Measurements from ENCODE around the gene TMEM219. TPM values are rescaled to one million over a fixed set of nuclear protein-coding genes. Genes with fewer than 3 reads are reported as not detected.

TMEM219 gene
- total RNA-seq, 1 donor from 2014 or later: 88.0 TPM

GRCh38 chr16:29989111-29989858, 27.4 kb downstream of the TMEM219 start:
- DNase-seq: no peak
- no peak for TF ChIP-seq CTCF (IDR thresholded peaks at IDR 0.05; ENCODE audit: partially characterized antibody, unreplicated experiment)
- peak overlapping the region; percentile 10 for H3K4me3 Mint-ChIP-seq (ENCODE audit: unreplicated experiment)
- H3K27ac Mint-ChIP-seq (ENCODE audit: unreplicated experiment): peak overlapping the region; percentile 64
- peaks cover 7% of the 10 kb centered on the region for H3K9me3 Mint-ChIP-seq (ENCODE audit: unreplicated experiment)
- peaks cover 9% of the 10 kb centered on the region for H3K36me3 Mint-ChIP-seq (ENCODE audit: unreplicated experiment)
- H3K27me3 Mint-ChIP-seq (ENCODE audit: unreplicated experiment): peaks cover 20% of the 10 kb centered on the region
- H3K4me1 Mint-ChIP-seq (ENCODE audit: low read depth, unreplicated experiment): no peaks in the 10 kb centered on the region

- H3K27me3 Mint-ChIP-seq (ENCODE audit: unreplicated experiment): peaks cover 22% of the 10 kb centered on the region
- no peak overlapping the region for H3K27ac Mint-ChIP-seq (ENCODE audit: unreplicated experiment)
- TF ChIP-seq CTCF (IDR thresholded peaks at IDR 0.05; ENCODE audit: partially characterized antibody, unreplicated experiment): no peak
- no peak for DNase-seq
- H3K36me3 Mint-ChIP-seq (ENCODE audit: unreplicated experiment): peaks cover 9% of the 10 kb centered on the region
- peaks cover 7% of the 10 kb centered on the region for H3K9me3 Mint-ChIP-seq (ENCODE audit: unreplicated experiment)
- no peaks in the 10 kb centered on the region for H3K4me1 Mint-ChIP-seq (ENCODE audit: low read depth, unreplicated experiment)
- no peak overlapping the region for H3K4me3 Mint-ChIP-seq (ENCODE audit: unreplicated experiment)
Observed at GRCh38 chr16:29990034-29990433, 28.2 kb downstream of the TMEM219 start.

DNA sequence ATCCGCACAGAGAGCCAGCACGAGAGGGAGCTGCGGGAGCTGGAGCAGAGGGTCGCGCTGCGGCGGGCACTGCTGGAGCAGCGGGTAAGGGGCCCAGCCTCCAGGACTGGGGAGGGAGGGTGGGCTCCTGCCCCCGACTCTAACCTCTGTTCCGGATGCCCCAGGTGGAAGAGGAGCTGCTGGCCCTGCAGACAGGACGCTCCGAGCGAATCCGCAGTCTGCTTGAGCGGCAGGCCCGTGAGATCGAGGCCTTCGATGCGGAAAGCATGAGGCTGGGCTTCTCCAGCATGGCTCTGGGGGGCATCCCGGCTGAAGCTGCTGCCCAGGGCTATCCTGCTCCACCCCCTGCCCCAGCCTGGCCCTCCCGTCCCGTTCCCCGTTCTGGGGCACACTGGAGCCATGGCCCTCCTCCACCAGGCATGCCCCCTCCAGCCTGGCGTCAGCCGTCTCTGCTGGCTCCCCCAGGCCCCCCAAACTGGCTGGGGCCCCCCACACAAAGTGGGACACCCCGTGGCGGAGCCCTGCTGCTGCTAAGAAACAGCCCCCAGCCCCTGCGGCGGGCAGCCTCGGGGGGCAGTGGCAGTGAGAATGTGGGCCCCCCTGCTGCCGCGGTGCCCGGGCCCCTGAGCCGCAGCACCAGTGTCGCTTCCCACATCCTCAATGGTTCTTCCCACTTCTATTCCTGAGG, 29.1 kb downstream of the TMEM219 start:
- TF ChIP-seq CTCF (IDR thresholded peaks at IDR 0.05; ENCODE audit: partially characterized antibody, unreplicated experiment): no peak

DNA sequence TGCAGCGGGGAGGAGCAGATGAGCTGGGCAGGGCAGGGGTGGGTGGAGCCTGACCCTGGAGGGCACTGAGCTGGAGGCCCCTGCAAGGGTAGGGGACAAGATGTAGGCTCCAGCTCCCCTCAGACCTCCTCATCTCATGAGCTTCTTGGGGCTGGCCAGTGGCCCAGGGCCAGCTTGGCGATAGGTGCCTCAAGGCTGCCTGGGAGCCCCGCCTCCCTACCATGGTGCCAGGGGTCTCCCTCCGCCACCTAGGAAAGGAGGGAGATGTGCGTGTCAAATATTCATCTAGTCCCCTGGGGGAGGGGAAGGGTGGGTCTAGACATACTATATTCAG, 29.7 kb downstream of the TMEM219 start:
- Mint-ChIP-seq H3K9me3 (ENCODE audit: unreplicated experiment) (peaks cover 4% of the 10 kb centered on the region), H3K36me3 (ENCODE audit: unreplicated experiment) (peaks cover 9% of the 10 kb centered on the region), H3K27me3 (ENCODE audit: unreplicated experiment) (peaks cover 20% of the 10 kb centered on the region), H3K4me3 (ENCODE audit: unreplicated experiment) (no peak overlapping the region), H3K27ac (ENCODE audit: unreplicated experiment) (no peak overlapping the region), H3K4me1 (ENCODE audit: low read depth, unreplicated experiment) (no peaks in the 10 kb centered on the region)
- DNase-seq: no peak
- TF ChIP-seq CTCF (IDR thresholded peaks at IDR 0.05; ENCODE audit: partially characterized antibody, unreplicated experiment): no peak

More for the DNA sequence above, 29.1 kb downstream of the TMEM219 start:
- H3K4me3 Mint-ChIP-seq (ENCODE audit: unreplicated experiment): no peak overlapping the region
- no peak overlapping the region for H3K27ac Mint-ChIP-seq (ENCODE audit: unreplicated experiment)
- no peak for DNase-seq
- H3K9me3 Mint-ChIP-seq (ENCODE audit: unreplicated experiment): peaks cover 5% of the 10 kb centered on the region
- H3K36me3 Mint-ChIP-seq (ENCODE audit: unreplicated experiment): peaks cover 9% of the 10 kb centered on the region
- H3K27me3 Mint-ChIP-seq (ENCODE audit: unreplicated experiment): peaks cover 20% of the 10 kb centered on the region
- H3K4me1 Mint-ChIP-seq (ENCODE audit: low read depth, unreplicated experiment): no peaks in the 10 kb centered on the region

Data from glutamatergic neuron (in vitro differentiated cells).